ENCODE measurements around the gene LRRC34.

Gene LRRC34

GRCh38 chr3:169846458-169847193, 33.9 kb upstream of the LRRC34 start:
- TF ChIP-seq CTCF (IDR thresholded peaks at IDR 0.05; ENCODE audit: extremely low read depth, missing control alignments), result no peak
- peak; percentile 62 for DNase-seq (ENCODE audit: low spot score)

GRCh38 chr3:169842960-169843359, 30.3 kb upstream of the LRRC34 start:
- TF ChIP-seq CTCF (IDR thresholded peaks at IDR 0.05; ENCODE audit: extremely low read depth, missing control alignments), result no peak

GRCh38 chr3:169841171-169841570, 28.5 kb upstream of the LRRC34 start:
- no peak for DNase-seq (ENCODE audit: low spot score)
- no peak for TF ChIP-seq CTCF (IDR thresholded peaks at IDR 0.05; ENCODE audit: extremely low read depth, missing control alignments)

More at GRCh38 chr3:169842960-169843359, 30.3 kb upstream of the LRRC34 start:
- DNase-seq (ENCODE audit: low spot score), result no peak

GRCh38 chr3:169838511-169839030, 25.9 kb upstream of the LRRC34 start:
- TF ChIP-seq CTCF (IDR thresholded peaks at IDR 0.05; ENCODE audit: extremely low read depth, missing control alignments), result no peak
- DNase-seq (ENCODE audit: low spot score), result no peak

GRCh38 chr3:169836942-169837275, 24.2 kb upstream of the LRRC34 start:
- no peak for TF ChIP-seq CTCF (IDR thresholded peaks at IDR 0.05; ENCODE audit: extremely low read depth, missing control alignments)
- no peak for DNase-seq (ENCODE audit: low spot score)

GRCh38 chr3:169836078-169836941, 23.6 kb upstream of the LRRC34 start:
- peak; percentile 73 for DNase-seq (ENCODE audit: low spot score)
- TF ChIP-seq CTCF (IDR thresholded peaks at IDR 0.05; ENCODE audit: extremely low read depth, missing control alignments), result no peak

- DNase-seq (ENCODE audit: low spot score), result no peak
- TF ChIP-seq CTCF (IDR thresholded peaks at IDR 0.05; ENCODE audit: extremely low read depth, missing control alignments), result no peak
These were observed 22.8 kb upstream of the LRRC34 start for GRCh38 chr3:169835533-169835932.
